GM18511 (cell line): ENCODE data around the gene CNDP1.

Experiments
- ATAC-seq: cut with Tn5 transposase; IDR thresholded peaks from one replicate; pipeline ENCODE4 v1.9.1; 2021; ENCODE audit warnings: mild to moderate bottlenecking, moderate library complexity; ENCODE audit not compliant: unreplicated experiment

The CNDP1 gene

DNA sequence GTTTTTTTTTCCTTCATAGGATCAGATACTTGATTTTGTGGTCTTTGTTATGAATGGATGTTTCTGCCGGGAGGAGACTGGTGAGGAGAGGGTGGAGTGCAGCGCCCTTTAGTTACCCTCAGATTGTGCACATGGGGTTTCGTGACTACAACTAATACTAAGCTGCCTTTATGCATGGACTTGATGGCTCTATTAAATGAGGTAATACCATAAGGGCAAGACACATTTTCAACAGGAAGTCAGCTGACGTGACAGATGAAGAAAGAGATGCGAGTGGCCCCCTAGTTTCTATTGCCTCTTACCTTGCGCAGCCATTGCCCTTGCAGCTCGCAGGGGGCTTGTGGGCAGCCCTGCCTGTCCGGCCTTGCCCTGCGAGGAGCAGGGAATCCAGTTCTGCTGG, 87.8 kb downstream of the CNDP1 start:
- no peak for ATAC-seq

DNA sequence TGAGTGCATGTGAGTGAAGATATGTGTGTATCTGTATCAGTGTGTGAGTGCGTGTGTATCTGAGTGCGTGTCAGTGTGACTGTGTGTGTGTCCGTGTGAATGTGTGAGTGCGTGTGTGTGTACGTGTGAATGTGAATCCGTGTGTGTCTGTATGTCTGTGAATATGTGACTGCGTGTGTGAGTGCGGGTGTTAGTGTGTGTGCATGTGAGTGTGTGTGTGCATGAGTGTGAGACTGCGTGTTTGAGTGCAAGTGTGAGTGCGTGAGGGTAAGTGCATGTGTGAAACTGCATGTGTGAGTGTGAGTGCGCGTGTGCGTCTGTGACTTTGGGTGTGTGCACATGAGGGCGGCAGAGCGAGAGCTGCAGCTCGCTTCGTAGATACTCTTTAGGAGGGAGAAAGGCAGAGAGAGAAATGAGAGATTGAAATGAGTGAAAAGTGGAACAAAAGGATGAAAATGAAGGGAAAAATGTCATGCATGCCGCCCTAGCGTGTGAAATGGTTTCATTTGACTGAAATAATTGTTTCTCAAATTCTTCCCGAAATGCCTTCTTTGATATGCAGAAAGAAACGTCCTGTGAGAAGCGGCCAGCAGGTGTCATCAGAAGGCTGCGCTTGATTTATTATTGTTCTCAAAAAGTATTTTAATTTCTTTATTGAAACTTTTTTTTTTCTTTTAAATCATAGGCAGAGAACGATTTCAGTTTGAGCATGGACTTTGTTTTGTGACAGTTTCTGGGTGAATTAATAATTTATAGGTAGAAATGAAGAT, 88.9 kb downstream of the CNDP1 start:
- no peak for ATAC-seq

DNA sequence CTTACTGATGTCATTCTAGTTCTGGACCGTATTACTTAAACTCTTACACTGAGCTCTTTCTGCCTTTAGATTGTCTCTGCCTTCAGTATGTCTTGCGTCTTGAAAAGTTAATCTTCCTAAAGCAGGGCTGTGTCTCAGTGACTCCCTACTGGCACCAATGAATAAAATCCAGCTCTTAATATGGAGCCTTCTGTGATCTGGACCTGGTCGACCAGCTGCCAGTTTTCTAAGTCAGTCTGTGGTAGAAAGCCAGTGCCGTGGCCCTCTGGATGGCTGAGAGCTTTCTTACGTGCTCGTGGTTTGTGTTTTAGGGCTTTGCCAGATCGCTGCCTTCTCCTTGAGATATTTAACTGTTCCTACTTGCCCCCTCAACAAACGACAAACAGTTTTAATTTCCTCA, 90.2 kb downstream of the CNDP1 start:
- ATAC-seq: no peak

DNA sequence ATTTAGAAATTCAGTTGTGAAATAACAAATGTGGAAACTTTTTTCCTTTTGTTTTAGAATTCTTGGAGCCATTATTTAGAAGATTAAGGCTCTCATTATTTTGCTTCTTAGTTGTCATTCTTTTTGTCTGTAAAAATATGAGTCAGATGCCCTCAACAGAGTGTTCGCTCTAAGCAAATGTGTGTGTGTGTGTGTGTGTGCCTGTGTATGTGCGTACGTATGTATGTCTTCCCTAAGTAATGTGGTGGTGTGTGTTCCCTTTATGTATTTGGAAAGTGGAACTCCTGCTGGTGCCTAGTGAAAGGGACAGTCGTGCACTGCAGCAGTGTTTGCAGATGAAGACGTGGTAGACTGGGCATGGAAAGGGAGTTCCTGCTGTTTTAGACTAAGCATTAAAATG, 90.9 kb downstream of the CNDP1 start:
- no peak for ATAC-seq

GRCh38 chr18:74626049-74626874, 92.0 kb downstream of the CNDP1 start:
- no peak for ATAC-seq

DNA sequence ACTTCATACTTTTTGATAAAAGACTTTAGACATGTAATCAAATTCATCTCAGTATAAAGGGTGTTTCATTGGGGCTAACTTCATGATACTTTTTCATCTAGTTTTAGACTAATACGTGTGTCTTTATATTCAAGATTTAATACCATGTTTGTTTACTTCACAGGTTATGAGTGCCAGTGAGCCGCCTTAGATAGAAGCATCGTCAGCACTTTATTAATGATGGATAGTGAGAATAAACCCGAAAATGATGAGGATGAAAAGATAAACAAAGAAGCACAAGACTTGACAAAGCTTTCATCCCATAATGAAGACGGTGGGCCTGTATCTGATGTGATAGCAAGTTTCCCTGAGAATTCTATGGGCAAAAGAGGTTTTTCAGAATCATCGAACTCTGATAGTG, 96.5 kb downstream of the CNDP1 start:
- no peak for ATAC-seq

- no peak for ATAC-seq
Measured at GRCh38 chr18:74631212-74631611, 96.9 kb downstream of the CNDP1 start.

- ATAC-seq: no peak
Measured at GRCh38 chr18:74631623-74632350, 97.5 kb downstream of the CNDP1 start.

DNA sequence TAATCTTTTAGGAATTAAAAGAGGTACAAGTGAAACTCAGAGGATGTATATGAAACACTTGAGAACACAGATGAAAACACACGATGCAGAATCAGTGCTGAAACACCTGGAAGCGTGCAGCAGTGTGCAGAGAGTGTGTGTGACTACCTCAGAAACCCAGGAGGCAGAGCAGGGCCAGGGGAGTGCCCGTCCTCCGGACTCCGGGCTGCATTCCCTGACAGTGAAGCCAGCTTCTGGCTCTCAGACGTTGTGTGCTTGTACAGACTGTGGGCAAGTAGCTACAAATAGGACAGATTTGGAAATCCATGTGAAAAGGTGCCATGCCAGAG, 98.0 kb downstream of the CNDP1 start:
- no peak for ATAC-seq

GRCh38 chr18:74632856-74633255, 98.6 kb downstream of the CNDP1 start:
- ATAC-seq: no peak

DNA sequence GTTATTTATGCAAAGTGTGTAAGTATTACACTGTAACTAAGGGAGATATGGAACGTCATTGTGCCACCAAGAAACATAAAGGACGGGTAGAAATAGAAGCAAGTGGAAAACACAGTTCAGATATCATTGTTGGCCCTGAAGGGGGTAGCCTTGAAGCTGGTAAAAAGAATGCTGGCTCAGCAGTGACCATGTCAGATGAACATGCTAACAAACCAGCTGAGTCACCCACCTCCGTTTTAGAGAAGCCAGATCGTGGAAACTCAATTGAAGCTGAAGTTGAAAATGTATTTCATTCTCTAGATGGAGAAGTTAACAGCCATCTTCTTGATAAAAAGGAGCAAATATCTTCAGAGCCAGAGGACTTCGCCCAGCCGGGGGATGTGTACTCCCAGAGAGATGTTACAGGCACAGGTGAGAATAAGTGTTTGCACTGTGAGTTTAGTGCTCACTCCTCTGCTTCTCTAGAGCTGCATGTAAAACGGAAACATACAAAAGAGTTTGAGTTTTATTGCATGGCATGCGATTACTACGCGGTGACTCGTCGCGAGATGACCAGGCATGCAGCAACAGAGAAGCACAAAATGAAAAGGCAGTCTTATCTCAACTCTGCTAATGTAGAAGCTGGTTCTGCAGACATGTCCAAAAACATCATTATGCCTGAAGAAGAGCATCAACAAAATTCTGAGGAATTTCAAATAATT, 99.5 kb downstream of the CNDP1 start:
- ATAC-seq: no peak

- no peak for ATAC-seq
Measured at GRCh38 chr18:74635224-74635975, 101.1 kb downstream of the CNDP1 start.
